ENCODE results near the gene FAM120A.

DNA sequence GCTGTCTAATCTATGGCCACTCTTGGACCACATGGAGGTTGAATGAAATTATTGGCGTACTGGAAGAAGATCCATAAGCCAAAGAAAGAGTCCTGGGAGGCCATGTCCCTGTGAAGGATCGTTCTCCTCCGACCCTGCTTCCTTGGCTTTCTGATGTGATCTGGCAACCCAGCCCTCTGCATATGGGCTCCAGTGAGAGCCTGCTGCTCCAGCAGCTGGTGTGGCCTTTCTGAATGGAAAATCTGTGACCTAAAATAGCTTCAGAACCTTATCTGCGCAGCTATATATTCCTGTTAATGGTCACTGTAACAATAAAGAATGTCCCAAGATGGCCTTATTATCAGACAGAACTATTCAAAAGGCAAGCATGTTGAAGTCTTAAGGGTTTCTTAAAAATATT is 84.7 kb downstream of the FAM120A start:
- no peak for TF ChIP-seq SUZ12 (IDR thresholded peaks at IDR 0.05; ENCODE audit: low read depth, low read length)
- no peak for TF ChIP-seq SNRNP70 (IDR thresholded peaks at IDR 0.05; ENCODE audit: low read depth, low read length)
- TF ChIP-seq, protein P1, sequence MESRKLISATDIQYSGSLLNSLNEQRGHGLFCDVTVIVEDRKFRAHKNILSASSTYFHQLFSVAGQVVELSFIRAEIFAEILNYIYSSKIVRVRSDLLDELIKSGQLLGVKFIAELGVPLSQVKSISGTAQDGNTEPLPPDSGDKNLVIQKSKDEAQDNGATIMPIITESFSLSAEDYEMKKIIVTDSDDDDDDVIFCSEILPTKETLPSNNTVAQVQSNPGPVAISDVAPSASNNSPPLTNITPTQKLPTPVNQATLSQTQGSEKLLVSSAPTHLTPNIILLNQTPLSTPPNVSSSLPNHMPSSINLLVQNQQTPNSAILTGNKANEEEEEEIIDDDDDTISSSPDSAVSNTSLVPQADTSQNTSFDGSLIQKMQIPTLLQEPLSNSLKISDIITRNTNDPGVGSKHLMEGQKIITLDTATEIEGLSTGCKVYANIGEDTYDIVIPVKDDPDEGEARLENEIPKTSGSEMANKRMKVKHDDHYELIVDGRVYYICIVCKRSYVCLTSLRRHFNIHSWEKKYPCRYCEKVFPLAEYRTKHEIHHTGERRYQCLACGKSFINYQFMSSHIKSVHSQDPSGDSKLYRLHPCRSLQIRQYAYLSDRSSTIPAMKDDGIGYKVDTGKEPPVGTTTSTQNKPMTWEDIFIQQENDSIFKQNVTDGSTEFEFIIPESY (CRISPR knock-in tag; IDR thresholded peaks at IDR 0.05), result no peak
- no peak for TF ChIP-seq PHF8 (CRISPR knock-in tag; IDR thresholded peaks at IDR 0.05)
- no peak for TF ChIP-seq POLR2AphosphoS2 (IDR thresholded peaks at IDR 0.05; ENCODE audit: low read depth, low read length)
- TF ChIP-seq, protein P2, sequence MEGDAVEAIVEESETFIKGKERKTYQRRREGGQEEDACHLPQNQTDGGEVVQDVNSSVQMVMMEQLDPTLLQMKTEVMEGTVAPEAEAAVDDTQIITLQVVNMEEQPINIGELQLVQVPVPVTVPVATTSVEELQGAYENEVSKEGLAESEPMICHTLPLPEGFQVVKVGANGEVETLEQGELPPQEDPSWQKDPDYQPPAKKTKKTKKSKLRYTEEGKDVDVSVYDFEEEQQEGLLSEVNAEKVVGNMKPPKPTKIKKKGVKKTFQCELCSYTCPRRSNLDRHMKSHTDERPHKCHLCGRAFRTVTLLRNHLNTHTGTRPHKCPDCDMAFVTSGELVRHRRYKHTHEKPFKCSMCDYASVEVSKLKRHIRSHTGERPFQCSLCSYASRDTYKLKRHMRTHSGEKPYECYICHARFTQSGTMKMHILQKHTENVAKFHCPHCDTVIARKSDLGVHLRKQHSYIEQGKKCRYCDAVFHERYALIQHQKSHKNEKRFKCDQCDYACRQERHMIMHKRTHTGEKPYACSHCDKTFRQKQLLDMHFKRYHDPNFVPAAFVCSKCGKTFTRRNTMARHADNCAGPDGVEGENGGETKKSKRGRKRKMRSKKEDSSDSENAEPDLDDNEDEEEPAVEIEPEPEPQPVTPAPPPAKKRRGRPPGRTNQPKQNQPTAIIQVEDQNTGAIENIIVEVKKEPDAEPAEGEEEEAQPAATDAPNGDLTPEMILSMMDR (CRISPR knock-in tag; IDR thresholded peaks at IDR 0.05), result no peak
- TF ChIP-seq ZNF557 (CRISPR knock-in tag; IDR thresholded peaks at IDR 0.05), result no peak
- no peak for TF ChIP-seq EP300 (IDR thresholded peaks at IDR 0.05; ENCODE audit: low read depth in 2 of 2, low read length in 2 of 2)
- TF ChIP-seq EP300 (CRISPR knock-in tag; IDR thresholded peaks at IDR 0.05; ENCODE audit: borderline replicate concordance), result no peak

All from HepG2 (cell line).